ENCODE results near the gene SHQ1.
"Not testable (repeated sequence)": the region's sequence is repeated elsewhere in the genome, so short reads cannot be mapped to it uniquely, and the experiment has no call there.

The SHQ1 gene

GRCh38 chr3:72789786-72790185 is 58.5 kb downstream of the SHQ1 start:
- TF ChIP-seq ARNTL (CRISPR knock-in tag; IDR thresholded peaks at IDR 0.05; ENCODE audit: borderline replicate concordance, low read depth) (no peak), OSR1 (CRISPR knock-in tag; IDR thresholded peaks at IDR 0.05) (no peak), SNAI2 (CRISPR knock-in tag; IDR thresholded peaks at IDR 0.05) (no peak), ZFP3 (CRISPR knock-in tag; IDR thresholded peaks at IDR 0.05) (no peak), TOX (CRISPR knock-in tag; IDR thresholded peaks at IDR 0.05; ENCODE audit: borderline replicate concordance) (no peak), PPARA (CRISPR knock-in tag; IDR thresholded peaks at IDR 0.05; ENCODE audit: borderline replicate concordance) (no peak)
- TF ChIP-seq, protein P1, sequence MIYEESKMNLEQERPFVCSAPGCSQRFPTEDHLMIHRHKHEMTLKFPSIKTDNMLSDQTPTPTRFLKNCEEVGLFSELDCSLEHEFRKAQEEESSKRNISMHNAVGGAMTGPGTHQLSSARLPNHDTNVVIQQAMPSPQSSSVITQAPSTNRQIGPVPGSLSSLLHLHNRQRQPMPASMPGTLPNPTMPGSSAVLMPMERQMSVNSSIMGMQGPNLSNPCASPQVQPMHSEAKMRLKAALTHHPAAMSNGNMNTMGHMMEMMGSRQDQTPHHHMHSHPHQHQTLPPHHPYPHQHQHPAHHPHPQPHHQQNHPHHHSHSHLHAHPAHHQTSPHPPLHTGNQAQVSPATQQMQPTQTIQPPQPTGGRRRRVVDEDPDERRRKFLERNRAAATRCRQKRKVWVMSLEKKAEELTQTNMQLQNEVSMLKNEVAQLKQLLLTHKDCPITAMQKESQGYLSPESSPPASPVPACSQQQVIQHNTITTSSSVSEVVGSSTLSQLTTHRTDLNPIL (CRISPR knock-in tag; IDR thresholded peaks at IDR 0.05; ENCODE audit: low read depth): no peak
- TF ChIP-seq, protein P2, sequence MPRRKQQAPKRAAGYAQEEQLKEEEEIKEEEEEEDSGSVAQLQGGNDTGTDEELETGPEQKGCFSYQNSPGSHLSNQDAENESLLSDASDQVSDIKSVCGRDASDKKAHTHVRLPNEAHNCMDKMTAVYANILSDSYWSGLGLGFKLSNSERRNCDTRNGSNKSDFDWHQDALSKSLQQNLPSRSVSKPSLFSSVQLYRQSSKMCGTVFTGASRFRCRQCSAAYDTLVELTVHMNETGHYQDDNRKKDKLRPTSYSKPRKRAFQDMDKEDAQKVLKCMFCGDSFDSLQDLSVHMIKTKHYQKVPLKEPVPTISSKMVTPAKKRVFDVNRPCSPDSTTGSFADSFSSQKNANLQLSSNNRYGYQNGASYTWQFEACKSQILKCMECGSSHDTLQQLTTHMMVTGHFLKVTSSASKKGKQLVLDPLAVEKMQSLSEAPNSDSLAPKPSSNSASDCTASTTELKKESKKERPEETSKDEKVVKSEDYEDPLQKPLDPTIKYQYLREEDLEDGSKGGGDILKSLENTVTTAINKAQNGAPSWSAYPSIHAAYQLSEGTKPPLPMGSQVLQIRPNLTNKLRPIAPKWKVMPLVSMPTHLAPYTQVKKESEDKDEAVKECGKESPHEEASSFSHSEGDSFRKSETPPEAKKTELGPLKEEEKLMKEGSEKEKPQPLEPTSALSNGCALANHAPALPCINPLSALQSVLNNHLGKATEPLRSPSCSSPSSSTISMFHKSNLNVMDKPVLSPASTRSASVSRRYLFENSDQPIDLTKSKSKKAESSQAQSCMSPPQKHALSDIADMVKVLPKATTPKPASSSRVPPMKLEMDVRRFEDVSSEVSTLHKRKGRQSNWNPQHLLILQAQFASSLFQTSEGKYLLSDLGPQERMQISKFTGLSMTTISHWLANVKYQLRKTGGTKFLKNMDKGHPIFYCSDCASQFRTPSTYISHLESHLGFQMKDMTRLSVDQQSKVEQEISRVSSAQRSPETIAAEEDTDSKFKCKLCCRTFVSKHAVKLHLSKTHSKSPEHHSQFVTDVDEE (CRISPR knock-in tag; IDR thresholded peaks at IDR 0.05): no peak
- TF ChIP-seq, protein P3, sequence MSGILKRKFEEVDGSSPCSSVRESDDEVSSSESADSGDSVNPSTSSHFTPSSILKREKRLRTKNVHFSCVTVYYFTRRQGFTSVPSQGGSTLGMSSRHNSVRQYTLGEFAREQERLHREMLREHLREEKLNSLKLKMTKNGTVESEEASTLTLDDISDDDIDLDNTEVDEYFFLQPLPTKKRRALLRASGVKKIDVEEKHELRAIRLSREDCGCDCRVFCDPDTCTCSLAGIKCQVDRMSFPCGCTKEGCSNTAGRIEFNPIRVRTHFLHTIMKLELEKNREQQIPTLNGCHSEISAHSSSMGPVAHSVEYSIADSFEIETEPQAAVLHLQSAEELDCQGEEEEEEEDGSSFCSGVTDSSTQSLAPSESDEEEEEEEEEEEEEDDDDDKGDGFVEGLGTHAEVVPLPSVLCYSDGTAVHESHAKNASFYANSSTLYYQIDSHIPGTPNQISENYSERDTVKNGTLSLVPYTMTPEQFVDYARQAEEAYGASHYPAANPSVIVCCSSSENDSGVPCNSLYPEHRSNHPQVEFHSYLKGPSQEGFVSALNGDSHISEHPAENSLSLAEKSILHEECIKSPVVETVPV (CRISPR knock-in tag; IDR thresholded peaks at IDR 0.05): no peak
- ATAC-seq: no peak

- ATAC-seq: not testable (repeated sequence)
Observed at GRCh38 chr3:72788232-72788631, 60.0 kb downstream of the SHQ1 start.

GRCh38 chr3:72786668-72787067 is 61.6 kb downstream of the SHQ1 start:
- TF ChIP-seq, protein P2 (CRISPR knock-in tag; IDR thresholded peaks at IDR 0.05): no peak
- no peak for TF ChIP-seq GLIS3 (CRISPR knock-in tag; IDR thresholded peaks at IDR 0.05)
- no peak for TF ChIP-seq ZNF70 (CRISPR knock-in tag; IDR thresholded peaks at IDR 0.05)
- no peak for TF ChIP-seq ZFP3 (CRISPR knock-in tag; IDR thresholded peaks at IDR 0.05)
- no peak for TF ChIP-seq POU6F1 (CRISPR knock-in tag; IDR thresholded peaks at IDR 0.05; ENCODE audit: borderline replicate concordance, low read depth)
- TF ChIP-seq CSDC2 (CRISPR knock-in tag; IDR thresholded peaks at IDR 0.05): no peak
- no peak for TF ChIP-seq BACH2 (CRISPR knock-in tag; IDR thresholded peaks at IDR 0.05; ENCODE audit: borderline replicate concordance)
- TF ChIP-seq ZFP30 (CRISPR knock-in tag; IDR thresholded peaks at IDR 0.05): no peak
- no peak for TF ChIP-seq ZNF8 (CRISPR knock-in tag; IDR thresholded peaks at IDR 0.05)
- TF ChIP-seq ARNTL (CRISPR knock-in tag; IDR thresholded peaks at IDR 0.05; ENCODE audit: borderline replicate concordance, low read depth): no peak
- TF ChIP-seq ZNF565 (CRISPR knock-in tag; conservative IDR thresholded peaks at IDR 0.05; ENCODE audit: low read depth): no peak
- no peak for TF ChIP-seq RARB (CRISPR knock-in tag; IDR thresholded peaks at IDR 0.05)
- no peak for TF ChIP-seq OSR1 (CRISPR knock-in tag; IDR thresholded peaks at IDR 0.05)
- TF ChIP-seq PATZ1 (CRISPR knock-in tag; IDR thresholded peaks at IDR 0.05; ENCODE audit: borderline replicate concordance): no peak
- TF ChIP-seq TOX (CRISPR knock-in tag; IDR thresholded peaks at IDR 0.05; ENCODE audit: borderline replicate concordance): no peak
- TF ChIP-seq PPARA (CRISPR knock-in tag; IDR thresholded peaks at IDR 0.05; ENCODE audit: borderline replicate concordance): no peak
- TF ChIP-seq ISL1 (CRISPR knock-in tag; IDR thresholded peaks at IDR 0.05): no peak
- no peak for TF ChIP-seq SNAI2 (CRISPR knock-in tag; IDR thresholded peaks at IDR 0.05)
- ATAC-seq: no peak

Data from SK-N-SH treated with all-trans-retinoic acid at 6 μM for 48 hours (cell line).